ENCODE measurements around the gene PYCR2.
"Not testable (repeated sequence)": the region's sequence is repeated elsewhere in the genome, so short reads cannot be mapped to it uniquely, and the experiment has no call there.

PYCR2 gene

GRCh38 chr1:225892307-225892706, 31.7 kb downstream of the PYCR2 start:
- no peak for DNase-seq (ENCODE audit: low read depth in 2 of 2, low spot score in 1 of 2)

DNA sequence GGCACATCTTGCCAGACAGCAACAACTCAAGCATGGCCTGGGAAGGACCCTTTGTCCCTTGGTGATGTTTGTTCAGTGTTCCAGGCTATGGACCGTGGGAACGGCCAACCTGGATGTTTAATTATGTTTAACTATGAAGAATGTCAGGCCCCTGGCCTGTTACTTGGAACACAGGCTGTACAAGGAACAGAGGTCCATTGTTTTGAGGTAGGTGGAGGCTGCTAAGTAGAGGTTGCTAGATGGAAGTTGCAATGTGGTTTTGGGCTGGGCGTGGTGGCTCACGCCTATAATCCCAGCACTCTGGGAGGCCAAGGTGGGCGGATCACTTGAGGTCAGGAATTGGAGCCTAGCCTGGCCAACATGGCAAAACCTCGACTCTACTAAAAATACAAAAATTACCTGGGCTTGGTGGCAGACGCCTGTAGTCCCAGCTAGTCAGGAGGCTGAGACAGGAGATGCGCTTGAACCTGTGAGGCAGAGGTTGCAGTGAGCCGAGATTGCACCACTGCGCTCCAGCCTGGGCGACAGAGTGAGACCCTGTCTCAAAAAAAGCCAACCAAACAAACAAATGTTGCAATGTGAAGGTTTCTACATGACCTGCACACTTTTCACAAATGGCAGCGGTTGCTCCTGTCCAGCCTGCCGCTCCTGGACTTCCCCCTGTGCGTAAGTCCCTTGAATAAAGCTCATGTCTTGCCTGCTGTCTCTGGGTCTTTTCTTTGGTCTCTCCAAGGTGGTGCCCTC, 32.6 kb downstream of the PYCR2 start:
- DNase-seq (ENCODE audit: low read depth in 2 of 2, low spot score in 1 of 2): no peak

DNA sequence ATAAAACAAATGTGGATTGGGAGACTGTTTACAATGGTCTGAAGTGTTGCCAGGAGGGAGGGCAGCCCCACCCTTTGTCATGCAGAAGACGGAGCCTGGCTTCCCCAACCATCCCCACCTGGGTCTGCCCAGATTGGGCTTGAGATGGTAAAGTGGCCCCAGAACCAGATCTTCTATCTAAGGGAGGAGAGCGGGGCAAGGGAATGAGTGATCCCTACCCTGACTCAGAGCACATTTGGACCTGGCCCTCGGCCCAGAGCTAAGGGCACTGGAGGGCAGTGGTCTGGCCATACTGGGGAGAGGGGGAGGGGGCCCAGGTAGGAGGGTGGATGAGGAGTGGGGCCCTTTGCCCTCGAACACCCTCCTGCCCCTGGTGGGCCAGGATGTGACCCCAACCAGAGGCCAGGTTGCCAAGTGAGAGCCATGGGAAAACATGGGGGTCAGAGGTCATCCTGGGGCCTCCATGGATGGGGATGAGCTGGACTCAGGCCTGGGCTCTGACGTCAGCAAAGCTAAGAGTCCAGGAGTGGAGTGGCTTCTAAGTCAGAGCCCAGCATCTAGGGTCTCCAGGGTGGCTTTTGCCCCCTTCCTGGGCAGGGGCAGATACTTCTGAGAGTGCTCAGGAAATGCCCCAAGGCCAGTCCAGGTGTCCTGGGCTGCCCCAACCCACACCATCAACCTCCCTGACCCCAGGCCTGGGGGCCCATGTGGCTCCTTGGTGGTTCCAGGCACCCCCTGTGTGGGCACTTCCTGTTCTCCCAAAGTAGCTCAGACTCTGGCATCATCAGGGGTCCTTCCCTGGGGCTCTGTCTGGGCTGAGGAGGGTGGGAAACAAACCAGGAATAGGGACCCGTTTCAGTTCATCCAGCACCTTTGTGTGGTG, 33.5 kb downstream of the PYCR2 start:
- DNase-seq (ENCODE audit: low read depth in 2 of 2, low spot score in 1 of 2): no peak

- DNase-seq (ENCODE audit: low read depth in 2 of 2, low spot score in 1 of 2): no peak
Measured at GRCh38 chr1:225889743-225890142, 34.3 kb downstream of the PYCR2 start.

GRCh38 chr1:225888898-225889601, 35.0 kb downstream of the PYCR2 start, which contains the start of gene LEFTY1:
LEFTY1 (minus strand) TSS chr1:225889146; CDS start chr1:225889066, 80 bp downstream.
- no peak for DNase-seq (ENCODE audit: low read depth in 2 of 2, low spot score in 1 of 2)

GRCh38 chr1:225888289-225888897, 35.7 kb downstream of the PYCR2 start:
- DNase-seq (ENCODE audit: low read depth in 2 of 2, low spot score in 1 of 2): no peak

DNA sequence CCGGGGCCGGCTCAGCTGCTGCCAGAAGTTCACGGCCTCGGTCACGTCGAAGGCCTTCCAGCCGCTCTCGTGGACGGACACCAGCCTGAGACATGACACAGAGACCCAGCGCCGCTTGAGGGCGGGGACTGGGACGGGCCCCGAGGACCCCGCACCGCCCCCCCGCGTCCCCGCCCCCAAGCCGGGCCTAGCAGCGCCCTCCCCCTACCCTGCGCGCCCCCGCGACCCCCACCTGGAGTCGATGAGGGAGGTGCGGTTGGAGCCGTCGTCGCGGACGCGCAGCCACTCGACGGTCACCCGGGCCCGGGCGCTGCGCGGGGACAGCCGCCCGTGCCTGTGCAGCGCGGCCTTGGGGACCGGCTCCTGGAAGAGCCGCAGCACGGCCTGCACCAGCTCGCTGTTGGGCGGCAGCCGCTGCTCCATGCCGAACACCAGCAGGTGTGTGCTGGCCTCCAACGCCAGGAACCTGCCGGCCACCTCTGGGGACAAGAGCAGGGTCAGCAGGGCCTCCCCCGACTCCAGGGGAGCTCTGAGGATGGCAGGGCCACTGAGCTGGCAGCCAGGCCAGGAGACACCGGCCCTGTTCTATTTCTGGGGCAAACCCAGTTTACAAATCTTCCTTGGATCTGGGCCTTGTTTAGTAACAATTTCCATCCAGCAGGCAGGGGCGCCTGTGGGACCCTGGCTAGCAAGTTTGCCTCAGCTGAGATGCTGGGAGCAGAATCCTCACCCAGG, 36.3 kb downstream of the PYCR2 start:
- not testable (repeated sequence) for DNase-seq (ENCODE audit: low read depth in 2 of 2, low spot score in 1 of 2)

GRCh38 chr1:225887030-225887314, 37.1 kb downstream of the PYCR2 start:
- DNase-seq (ENCODE audit: low read depth in 2 of 2, low spot score in 1 of 2): no peak

DNA sequence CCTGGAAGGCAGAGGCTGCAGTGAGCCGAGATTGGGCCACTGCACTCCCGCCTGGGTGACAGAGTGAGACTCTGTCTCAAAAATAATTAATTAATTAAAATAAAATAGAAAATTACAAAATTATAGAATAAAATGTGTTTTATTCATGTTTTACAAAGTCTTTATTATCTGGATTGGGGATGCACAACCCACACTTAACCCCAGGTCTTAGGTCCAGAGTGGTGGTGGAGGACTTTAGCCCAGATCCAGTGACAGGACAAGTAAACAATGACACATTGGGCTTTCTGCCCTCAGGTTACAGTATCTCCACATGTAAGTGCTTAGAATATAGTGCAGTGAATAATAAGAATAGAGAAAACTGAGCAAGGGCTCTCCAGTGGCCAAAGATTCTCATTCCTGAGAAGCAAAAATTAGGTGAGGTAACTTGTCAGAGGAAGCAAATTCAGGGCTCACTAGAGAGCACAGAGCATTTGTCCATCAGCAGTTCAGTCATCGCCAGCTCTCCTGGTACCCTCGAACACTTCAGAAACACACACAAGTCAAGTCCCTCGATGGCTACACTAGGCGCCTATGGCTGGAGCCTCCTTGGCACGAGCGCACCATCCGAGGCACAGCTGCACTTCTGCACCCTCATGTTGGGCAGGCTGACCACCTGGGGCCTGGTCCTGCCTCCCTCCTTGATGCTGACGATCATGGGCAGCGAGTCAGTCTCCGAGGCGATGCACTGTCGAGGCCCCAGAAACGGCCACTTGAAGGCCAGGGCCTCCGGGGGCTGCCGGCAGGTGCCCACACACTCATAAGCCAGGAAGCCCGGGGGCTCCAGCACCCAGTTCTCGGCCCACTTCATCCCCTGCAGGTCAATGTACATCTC, 37.7 kb downstream of the PYCR2 start:
- DNase-seq (ENCODE audit: low read depth in 2 of 2, low spot score in 1 of 2): no peak

- no peak for DNase-seq (ENCODE audit: low read depth in 2 of 2, low spot score in 1 of 2)
Measured at GRCh38 chr1:225885336-225885735, 38.7 kb downstream of the PYCR2 start.

- DNase-seq (ENCODE audit: low read depth in 2 of 2, low spot score in 1 of 2): no peak
Measured at GRCh38 chr1:225883616-225884265, 40.3 kb downstream of the PYCR2 start.

DNA sequence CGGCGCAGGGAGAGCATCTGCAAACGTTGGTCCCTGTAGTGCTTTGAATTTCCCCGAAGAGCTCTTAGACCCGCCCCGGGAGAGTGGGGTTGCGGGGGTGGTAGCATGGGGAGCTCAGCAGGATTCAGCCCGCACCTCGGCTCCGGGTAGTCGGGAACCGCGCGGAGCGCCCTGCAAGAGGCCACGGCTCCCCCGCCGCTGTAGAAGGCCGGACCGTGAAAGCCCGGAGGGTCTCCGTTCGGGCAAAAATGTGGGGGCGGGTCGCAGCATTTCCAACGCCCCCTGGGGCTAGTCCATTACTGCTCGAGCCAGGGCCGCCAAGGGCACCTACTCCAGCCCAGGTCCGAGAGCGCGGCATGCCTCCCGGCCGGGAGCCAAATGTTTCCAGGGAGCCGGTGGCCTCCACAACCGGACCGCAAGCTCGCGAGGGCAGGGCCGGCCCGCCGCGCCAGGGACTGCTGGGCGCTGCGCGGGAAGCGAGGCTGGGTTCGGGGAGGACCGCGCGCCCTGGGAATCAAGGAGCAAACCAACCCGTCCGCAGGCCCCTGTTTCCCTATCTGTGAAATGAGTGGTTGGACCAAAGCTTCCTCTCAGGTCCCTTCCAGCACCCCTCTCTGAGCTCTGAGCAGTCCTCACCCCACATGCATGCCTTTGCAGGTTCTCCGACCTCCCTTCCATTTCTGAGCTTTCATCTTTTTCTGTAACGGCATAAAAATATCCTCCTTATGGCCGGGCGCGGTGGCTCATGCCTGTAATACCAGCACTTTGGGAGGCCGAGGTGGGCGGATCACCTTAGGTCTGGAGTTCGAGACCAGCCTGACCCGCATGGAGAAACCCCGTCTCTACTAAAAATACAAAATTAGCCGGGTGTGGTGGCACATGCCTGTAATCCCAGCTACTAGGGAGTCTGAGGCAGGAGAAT, 41.1 kb downstream of the PYCR2 start:
- no peak for DNase-seq (ENCODE audit: low read depth in 2 of 2, low spot score in 1 of 2)

DNA sequence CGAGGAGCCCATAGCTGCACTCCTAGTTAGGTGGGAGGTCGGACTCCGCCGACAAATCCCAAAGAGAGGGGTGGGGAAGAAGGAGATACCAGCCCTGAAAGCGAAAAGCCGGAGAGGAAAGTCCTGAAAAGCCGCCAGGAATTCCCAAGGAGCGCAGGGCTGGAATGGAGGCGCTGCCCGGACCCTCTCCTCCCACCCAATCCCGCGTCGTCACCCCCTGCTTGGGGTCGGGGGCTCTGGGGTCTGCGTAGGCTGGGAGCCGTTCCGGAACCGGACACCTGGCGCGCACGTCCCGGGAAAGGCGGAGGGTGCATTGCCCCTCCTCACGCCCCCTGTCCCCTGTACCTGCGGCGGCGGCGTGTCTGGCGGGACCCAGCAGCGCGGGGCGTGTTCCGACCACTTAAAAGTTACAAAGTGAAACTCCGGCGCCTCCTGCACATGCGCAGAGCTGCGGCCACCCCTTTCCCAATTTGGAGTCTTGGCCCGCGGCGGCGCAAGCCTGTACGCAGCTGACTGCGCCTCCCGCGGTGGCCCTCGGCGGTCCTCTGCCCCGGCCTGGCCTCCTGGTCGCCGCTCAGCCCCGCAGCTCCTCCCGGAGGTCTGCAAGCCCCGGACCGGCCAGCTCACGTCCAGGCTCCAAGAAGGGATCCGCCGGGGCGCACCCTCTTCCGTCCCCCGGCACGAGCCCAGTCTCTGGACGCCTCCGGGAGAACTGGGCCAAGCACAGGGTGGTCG, 41.9 kb downstream of the PYCR2 start, which contains the start of gene TMEM63A:
TMEM63A (minus strand) TSS at position 422 of the 735 bp plus-strand sequence. CDS start 4,800 bp downstream, outside the sequence.
- peak; percentile 73 to 88 for DNase-seq (ENCODE audit: low read depth in 2 of 2, low spot score in 1 of 2)

DNA sequence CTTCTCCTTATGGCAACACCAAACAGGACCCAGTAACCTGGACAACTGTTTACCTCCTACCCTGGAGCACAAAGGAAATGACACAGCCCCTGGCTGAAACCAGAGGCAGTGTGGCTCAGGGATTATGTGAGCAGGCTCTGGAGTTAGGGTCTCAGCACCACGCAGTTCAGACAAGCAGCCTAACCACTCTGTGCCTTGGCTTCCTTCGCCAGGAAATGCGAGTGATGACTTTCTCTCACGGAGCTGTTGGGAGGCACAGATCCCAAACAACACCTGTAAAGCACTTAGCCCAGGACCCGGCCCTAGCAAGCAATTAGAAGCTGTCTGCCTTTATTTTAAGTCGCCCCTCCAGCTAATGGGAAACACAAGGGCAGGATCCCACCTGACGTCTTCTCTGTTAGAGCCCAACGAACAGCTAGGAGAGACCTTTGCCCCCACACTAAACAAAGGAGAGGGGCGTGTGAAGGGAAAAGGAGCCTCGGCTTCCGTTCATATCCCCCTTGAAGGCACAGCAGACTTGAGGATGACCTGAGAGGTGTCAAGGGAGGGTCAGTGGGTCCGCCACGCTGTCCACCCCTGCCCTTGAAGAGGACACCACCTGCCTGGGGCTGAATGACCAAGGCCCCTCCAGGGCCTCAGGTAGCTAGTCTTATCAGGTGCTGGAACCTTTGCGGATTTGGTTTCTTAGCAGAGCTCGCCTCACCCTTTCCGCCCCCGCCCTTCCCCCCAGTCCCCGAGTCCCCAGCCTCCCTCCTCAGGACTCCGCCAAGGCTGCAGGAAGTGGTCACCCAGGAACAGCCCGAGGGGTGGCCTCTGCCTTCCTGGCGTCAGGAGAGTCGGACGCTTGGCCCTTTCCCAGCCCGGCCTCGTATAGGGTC, 42.7 kb downstream of the PYCR2 start:
- no peak for DNase-seq (ENCODE audit: low read depth in 2 of 2, low spot score in 1 of 2)

DNA sequence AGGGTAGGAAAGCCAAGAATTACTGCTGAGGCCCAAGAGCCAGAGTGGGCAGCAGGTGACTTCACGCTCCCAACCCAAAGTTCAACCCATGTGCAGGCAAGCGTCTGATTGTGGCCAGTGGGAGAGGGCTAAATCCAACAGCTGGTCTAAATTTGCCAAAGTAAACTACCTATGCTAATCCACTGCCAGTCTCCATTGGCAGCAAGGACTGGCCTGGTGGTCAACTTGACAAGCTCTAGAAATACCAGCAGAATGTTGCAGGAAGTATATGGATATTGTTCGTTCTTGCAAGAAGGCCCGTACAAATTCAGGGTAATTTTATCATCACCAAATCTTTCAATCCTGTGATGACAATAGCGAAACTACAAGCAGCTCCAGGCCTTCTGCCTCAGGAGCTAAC, 43.4 kb downstream of the PYCR2 start:
- no peak for DNase-seq (ENCODE audit: low read depth in 2 of 2, low spot score in 1 of 2)

- no peak for DNase-seq (ENCODE audit: low read depth in 2 of 2, low spot score in 1 of 2)
Measured at GRCh38 chr1:225880222-225880588, 43.8 kb downstream of the PYCR2 start.

All from stimulated activated CD8-positive, alpha-beta memory T cell treated with anti-CD3 and anti-CD28 coated beads, Interleukin-4, amount 100 ng/mL, for 1 hour (primary cell).